AG09319 (cell line): Measurements from ENCODE around the gene HAGH.

Experiments
- DNase-seq: peaks from one replicate; pipeline ENCODE4 v3.0.0-alpha.2; 2010; ENCODE audit warnings: low read depth; ENCODE audit errors: extremely low read depth
- CTCF ChIP-seq: IDR thresholded peaks from 2 replicates; pipeline ENCODE4 v1.5.1; 2011; ENCODE audit warnings: low read depth, mild to moderate bottlenecking, inconsistent platforms, low read length, moderate library complexity

The HAGH gene

GRCh38 chr16:1779234-1779701 lies 47.4 kb downstream of the HAGH start:
- no peak for TF ChIP-seq CTCF
- DNase-seq, result no peak

DNA sequence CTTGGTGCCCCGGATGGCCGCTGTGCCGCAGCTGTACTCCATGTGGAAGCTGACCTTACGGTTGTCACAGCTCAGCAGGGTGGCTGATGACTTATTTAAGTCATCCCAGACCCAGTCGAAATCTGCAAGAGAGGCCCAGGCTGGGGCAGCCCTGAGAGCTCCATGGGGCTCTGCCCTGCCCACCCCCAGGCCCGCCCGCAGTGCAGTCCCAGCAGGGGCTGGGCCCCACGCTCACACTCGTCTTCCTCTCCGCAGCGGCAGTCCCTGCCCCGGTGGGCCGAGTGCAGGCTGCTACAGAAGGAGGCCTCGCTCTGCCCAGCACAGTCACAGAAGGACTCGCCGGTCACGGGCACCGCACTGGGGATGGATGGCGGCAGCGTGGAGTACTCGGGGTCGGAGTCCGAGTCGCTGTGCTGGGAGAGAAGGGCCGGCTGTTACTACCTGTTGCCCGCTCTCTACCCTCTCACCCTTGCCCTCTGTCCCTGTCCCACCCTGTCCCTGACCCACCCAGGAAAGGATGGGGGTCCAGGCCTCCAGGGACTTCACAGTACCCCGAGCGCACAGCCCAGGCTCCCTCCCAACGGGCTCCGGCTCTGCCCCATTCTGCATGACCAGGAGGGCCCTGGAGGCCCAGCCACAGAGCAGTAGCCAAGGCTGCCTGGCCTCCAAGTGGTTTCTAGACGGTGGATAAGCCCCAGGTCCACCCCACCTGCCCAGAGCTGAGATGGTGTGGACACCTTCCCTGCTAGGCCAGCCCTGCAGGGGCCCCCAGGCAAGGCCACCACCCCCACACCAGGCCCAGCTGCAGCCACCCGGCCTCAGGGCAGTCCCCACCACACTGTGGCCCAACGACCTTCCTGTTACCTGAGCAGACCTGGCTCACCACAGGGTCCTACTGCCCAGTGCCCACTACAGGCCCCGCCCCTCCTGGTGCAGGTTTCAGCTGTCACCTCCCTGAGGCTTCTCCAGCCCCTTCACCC lies 48.1 kb downstream of the HAGH start:
- no peak for TF ChIP-seq CTCF
- DNase-seq, result no peak

DNA sequence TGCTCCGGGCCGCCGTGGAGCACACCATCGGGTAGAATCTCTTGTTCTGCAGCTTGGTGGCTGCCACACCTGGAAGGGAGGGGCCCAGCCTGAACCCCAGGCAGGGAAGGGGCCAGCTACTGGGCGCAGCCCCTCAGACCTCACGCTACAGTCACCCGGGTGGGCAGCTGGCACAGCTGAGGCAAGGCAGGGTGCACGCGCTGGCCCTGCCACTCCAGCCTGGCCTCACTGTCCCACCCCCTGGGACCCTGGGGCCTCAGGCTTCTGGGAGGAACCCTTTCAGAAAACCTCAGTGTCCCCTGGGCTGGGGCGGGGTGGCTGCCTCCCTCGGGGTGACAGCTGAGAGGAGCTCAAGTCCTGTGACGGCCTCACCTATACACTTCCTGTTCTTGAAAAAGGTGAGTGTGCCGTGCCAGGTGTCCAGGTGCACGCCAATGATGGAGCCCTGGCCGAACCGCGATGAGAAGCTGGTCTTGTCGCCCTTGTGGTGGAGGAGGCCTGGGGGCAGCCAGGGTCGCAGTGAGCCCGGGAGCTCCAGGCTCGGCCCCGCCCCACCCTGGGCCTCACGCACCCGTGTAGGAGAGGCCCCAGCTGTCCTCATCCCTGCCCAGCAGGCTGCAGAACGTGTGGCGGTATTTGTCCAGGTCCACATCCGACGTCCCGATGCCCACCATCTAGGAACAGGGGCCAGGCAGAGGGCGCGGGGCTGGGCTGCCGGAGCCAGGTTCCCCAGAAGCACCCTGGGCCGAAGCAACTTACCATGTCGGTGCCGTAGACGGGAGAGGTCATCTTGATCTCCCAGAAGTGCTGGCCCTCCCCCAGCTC lies 49.0 kb downstream of the HAGH start:
- no peak for TF ChIP-seq CTCF
- DNase-seq, result no peak

DNA sequence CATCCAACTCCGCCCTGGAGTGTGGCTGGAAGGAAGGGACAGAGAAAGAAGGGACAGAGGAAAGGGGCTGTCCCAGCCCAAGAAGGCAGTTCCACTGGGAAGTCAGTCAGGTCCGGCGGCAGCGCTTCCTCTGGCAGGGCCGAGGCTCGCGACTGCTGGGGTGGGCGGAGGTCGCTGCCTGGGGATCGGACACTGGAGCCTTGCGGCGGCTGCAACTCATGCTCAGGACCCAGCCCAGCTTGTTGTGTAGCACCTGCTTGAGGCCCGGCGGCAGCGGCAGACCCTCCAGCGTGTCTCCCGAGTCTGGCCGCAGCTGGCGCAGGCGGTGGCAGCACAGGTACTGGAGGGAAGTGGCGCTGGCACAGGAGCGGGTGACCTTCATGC lies 49.6 kb downstream of the HAGH start:
- DNase-seq, result no peak
- TF ChIP-seq CTCF, result no peak

DNA sequence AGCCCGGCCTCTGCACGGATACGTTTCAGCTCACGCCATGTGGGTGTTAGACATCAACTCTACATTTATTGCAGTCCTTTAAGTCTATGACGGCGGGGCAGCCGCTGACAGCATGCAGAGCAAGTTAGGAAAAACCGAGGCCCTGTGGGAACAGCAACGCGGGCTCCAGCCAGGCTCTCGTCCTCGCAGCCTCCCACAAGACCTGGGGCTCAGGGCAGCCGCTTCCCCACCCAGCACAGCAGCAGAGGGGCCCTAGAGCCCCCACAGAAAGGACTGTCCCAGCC lies 50.0 kb downstream of the HAGH start:
- DNase-seq, result no peak

GRCh38 chr16:1775846-1776671 lies 50.6 kb downstream of the HAGH start:
- no peak for DNase-seq
- no peak for TF ChIP-seq CTCF

More for the DNA sequence above, 50.0 kb downstream of the HAGH start:
- no peak for TF ChIP-seq CTCF
